Measurements from ENCODE around the gene GPRC5A. TPM values are rescaled to one million over a fixed set of nuclear protein-coding genes. Genes with fewer than 3 reads are reported as not detected.
A peak's percentile ranks its signal among the peaks of the same experiment; 100 is the strongest.

GPRC5A gene
- total and polyA plus RNA-seq, 2 of the 13 experiments (the other 11 are each of a cell fraction or from before 2014, with no cell fraction given) = 0.27 to 3.0 TPM

DNA sequence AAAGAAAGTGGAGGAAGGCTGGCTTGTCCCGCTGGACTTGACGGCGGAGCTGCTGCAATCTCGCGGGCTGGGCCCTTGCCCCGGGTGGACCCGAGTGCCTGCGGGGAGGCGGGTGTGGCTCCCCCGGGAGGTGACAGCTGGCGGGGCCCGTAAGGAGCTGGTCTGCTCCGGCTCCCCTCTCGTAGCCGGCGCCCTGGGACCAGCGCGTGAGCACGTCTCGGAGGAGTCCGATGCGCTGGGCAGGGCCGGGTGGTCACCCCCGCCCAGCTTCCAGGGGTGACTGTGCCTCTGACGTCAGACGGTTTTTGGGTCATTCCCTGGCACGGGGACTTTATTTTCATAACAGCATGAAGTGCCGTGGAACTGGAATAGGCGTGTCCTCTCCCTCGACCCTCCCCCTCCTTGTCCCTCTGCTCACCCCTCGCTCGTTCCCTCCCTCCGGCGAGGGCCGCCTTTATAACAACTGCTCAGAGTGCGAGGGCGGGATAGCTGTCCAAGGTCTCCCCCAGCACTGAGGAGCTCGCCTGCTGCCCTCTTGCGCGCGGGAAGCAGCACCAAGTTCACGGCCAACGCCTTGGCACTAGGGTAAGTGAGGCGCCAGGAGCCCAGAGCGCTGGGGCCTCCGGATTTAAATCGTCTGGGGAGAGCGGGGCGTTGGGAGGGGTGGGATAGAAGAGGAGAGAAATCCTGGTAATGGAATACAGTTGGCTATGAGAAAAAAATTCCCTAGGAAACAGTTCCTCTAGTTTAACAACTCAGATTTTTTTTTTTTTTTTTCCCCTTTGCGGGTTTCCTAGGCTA, at the start of gene GPRC5A (continued):
- TF ChIP-seq ZKSCAN1 (IDR thresholded peaks at IDR 0.05; ENCODE audit: low read length) (no peak), NCOA2 (CRISPR knock-in tag; IDR thresholded peaks at IDR 0.05) (no peak), KAT8 (CRISPR knock-in tag; IDR thresholded peaks at IDR 0.05) (0 out of 2 replicates have a peak, but pooled peaks have one; percentile 5), MTF1 (CRISPR knock-in tag; IDR thresholded peaks at IDR 0.05) (no peak), GABPB1 (CRISPR knock-in tag; IDR thresholded peaks at IDR 0.05) (peak; percentile 25; the same call in 1 of the 2 replicates), FOXO4 (CRISPR knock-in tag; conservative IDR thresholded peaks at IDR 0.05) (0 out of 2 replicates have a peak, but pooled peaks have one; percentile 46), MTF2 (CRISPR knock-in tag; IDR thresholded peaks at IDR 0.05; ENCODE audit: borderline replicate concordance) (peak; percentile 64; the same call in 1 of the 2 replicates), ZNF607 (CRISPR knock-in tag; IDR thresholded peaks at IDR 0.05; ENCODE audit: borderline replicate concordance) (peak; percentile 66; the same call in 1 of the 2 replicates), ZFP1 (CRISPR knock-in tag; IDR thresholded peaks at IDR 0.05) (no peak), ARID4A (CRISPR knock-in tag; IDR thresholded peaks at IDR 0.05; ENCODE audit: borderline replicate concordance) (0 out of 2 replicates have a peak, but pooled peaks have one; percentile 32), CREB1 (IDR thresholded peaks at IDR 0.05) (peak; percentile 90), CREB1 (CRISPR knock-in tag; IDR thresholded peaks at IDR 0.05) (no peak), HDAC1 (CRISPR knock-in tag; IDR thresholded peaks at IDR 0.05) (peak; percentile 23; the same call in 1 of the 2 replicates)
- TF ChIP-seq, protein P1, sequence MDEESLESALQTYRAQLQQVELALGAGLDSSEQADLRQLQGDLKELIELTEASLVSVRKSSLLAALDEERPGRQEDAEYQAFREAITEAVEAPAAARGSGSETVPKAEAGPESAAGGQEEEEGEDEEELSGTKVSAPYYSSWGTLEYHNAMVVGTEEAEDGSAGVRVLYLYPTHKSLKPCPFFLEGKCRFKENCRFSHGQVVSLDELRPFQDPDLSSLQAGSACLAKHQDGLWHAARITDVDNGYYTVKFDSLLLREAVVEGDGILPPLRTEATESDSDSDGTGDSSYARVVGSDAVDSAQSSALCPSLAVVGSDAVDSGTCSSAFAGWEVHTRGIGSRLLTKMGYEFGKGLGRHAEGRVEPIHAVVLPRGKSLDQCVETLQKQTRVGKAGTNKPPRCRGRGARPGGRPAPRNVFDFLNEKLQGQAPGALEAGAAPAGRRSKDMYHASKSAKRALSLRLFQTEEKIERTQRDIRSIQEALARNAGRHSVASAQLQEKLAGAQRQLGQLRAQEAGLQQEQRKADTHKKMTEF (CRISPR knock-in tag; IDR thresholded peaks at IDR 0.05) = 0 out of 2 replicates have a peak, but pooled peaks have one; percentile 28
- TF ChIP-seq, protein P2, sequence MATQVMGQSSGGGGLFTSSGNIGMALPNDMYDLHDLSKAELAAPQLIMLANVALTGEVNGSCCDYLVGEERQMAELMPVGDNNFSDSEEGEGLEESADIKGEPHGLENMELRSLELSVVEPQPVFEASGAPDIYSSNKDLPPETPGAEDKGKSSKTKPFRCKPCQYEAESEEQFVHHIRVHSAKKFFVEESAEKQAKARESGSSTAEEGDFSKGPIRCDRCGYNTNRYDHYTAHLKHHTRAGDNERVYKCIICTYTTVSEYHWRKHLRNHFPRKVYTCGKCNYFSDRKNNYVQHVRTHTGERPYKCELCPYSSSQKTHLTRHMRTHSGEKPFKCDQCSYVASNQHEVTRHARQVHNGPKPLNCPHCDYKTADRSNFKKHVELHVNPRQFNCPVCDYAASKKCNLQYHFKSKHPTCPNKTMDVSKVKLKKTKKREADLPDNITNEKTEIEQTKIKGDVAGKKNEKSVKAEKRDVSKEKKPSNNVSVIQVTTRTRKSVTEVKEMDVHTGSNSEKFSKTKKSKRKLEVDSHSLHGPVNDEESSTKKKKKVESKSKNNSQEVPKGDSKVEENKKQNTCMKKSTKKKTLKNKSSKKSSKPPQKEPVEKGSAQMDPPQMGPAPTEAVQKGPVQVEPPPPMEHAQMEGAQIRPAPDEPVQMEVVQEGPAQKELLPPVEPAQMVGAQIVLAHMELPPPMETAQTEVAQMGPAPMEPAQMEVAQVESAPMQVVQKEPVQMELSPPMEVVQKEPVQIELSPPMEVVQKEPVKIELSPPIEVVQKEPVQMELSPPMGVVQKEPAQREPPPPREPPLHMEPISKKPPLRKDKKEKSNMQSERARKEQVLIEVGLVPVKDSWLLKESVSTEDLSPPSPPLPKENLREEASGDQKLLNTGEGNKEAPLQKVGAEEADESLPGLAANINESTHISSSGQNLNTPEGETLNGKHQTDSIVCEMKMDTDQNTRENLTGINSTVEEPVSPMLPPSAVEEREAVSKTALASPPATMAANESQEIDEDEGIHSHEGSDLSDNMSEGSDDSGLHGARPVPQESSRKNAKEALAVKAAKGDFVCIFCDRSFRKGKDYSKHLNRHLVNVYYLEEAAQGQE (IDR thresholded peaks at IDR 0.05; ENCODE audit: borderline replicate concordance in 1 of 2, low read depth in 1 of 2, low read length in 2 of 2) = peak in 1 of 2 experiments; percentile 26; a peak in 1 of 4 replicates
- TF ChIP-seq, protein P3, sequence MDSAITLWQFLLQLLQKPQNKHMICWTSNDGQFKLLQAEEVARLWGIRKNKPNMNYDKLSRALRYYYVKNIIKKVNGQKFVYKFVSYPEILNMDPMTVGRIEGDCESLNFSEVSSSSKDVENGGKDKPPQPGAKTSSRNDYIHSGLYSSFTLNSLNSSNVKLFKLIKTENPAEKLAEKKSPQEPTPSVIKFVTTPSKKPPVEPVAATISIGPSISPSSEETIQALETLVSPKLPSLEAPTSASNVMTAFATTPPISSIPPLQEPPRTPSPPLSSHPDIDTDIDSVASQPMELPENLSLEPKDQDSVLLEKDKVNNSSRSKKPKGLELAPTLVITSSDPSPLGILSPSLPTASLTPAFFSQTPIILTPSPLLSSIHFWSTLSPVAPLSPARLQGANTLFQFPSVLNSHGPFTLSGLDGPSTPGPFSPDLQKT (CRISPR knock-in tag; IDR thresholded peaks at IDR 0.05; ENCODE audit: borderline replicate concordance) = no peak
